K562 (cell line): ENCODE measurements around the gene KPNB1. TPM values are rescaled to one million over a fixed set of nuclear protein-coding genes. Genes with fewer than 3 reads are reported as not detected.

Experiments used
- ATAC-seq: fragments of 200-7000 bp; cut with Tn5 transposase; 3 replicates; pipeline ENCODE4 v1.9.1; 2020; ENCODE audit warnings: moderate library complexity
- BruUV-seq: library from RNA; stranded (reverse); fragments of 400-500 nt; replicated peaks from 2 replicates; lab custom pipeline; 2021; lab: Mats Ljungman, UMichigan
- CTCF ChIA-PET: fragments of 300-600 bp; formaldehyde crosslinking; extraction: SDS; loops from one replicate; lab custom pipeline; 2021; ENCODE audit warnings: low intra/inter-chr PET ratio; lab: Yijun Ruan, JAX
- POLR2A ChIA-PET: fragments of 300-600, 350-650 bp; sonication (Branson Sonifier 250); formaldehyde crosslinking; extraction: SDS; loops from one replicate; lab custom pipeline; 2021; ENCODE audit warnings: antibody characterized with exemption, inconsistent platforms; lab: Yijun Ruan, JAX
- DNase-seq, 4 experiments: peaks; one replicate each; pipeline versions ENCODE4 v3.0.0 to v3.0.0-alpha.2; 2011 to 2018; ENCODE audit warnings: low spot score in 3 of 4, mixed read lengths in 3 of 4; ENCODE audit errors: extremely low read depth in 1 of 4
- FAIRE-seq: peaks from 2 replicates; lab custom pipeline; 2011; peaks lifted over from hg19 to GRCh38; lab: Jason Lieb, UNC
- H2AFZ ChIP-seq: 2 replicates; pipeline ENCODE4 v1.6.0; 2011; ENCODE audit warnings: low read depth, low read length, control low read depth, inconsistent platforms
- H3K27ac ChIP-seq: fragments of 200-600 bp; 3 replicates; pipeline ENCODE4 v1.8.0; 2011; ENCODE audit warnings: low read depth, mild to moderate bottlenecking, control low read depth, inconsistent platforms, low read length, moderate library complexity, mixed read lengths; ENCODE audit errors: extremely low read depth
- H3K27me3 ChIP-seq, 2 experiments: fragments of 300-600 bp in 1 of 2; 2 replicates in 1 of 2; 3 replicates in 1 of 2; pipeline versions ENCODE4 v1.6.0 to v1.8.0; 2011; ENCODE audit warnings: inconsistent platforms in 2 of 2, low read length in 2 of 2, mild to moderate bottlenecking in 1 of 2, mixed read lengths in 1 of 2, moderate library complexity in 1 of 2; ENCODE audit not compliant: control insufficient read depth in 2 of 2, insufficient read depth in 2 of 2
- H3K36me3 ChIP-seq: fragments of 300-600 bp; 3 replicates; pipeline ENCODE4 v1.8.0; 2011; ENCODE audit warnings: mild to moderate bottlenecking, low read length, inconsistent platforms; ENCODE audit not compliant: control insufficient read depth, insufficient read depth
- H3K4me1 ChIP-seq, 2 experiments: fragments of 200-600 bp in 1 of 2; replicated peaks in 1 of 2; 2 replicates in 1 of 2; 3 replicates in 1 of 2; pipeline versions ENCODE4 v1.5.1 to v1.8.0; 2011; ENCODE audit warnings: inconsistent platforms in 2 of 2, low read length in 2 of 2, mild to moderate bottlenecking in 1 of 2, mixed read lengths in 1 of 2, moderate library complexity in 1 of 2; ENCODE audit not compliant: control insufficient read depth in 2 of 2, insufficient read depth in 2 of 2
- H3K4me2 ChIP-seq: 2 replicates; pipeline ENCODE4 v1.6.1; 2011; ENCODE audit warnings: low read length, control low read depth, inconsistent platforms, mixed read lengths; ENCODE audit not compliant: insufficient read depth
- H3K4me3 ChIP-seq: fragments of 200-600 bp; sonication (generic), shearing (Covaris generic); 2 replicates; pipeline ENCODE4 v1.5.1; 2016; ENCODE audit warnings: control low read depth, inconsistent platforms
- H3K79me2 ChIP-seq: fragments of 200-600 bp; 3 replicates; pipeline ENCODE4 v1.8.0; 2011; ENCODE audit warnings: low read length, inconsistent platforms; ENCODE audit not compliant: control insufficient read depth, insufficient read depth
- H3K9ac ChIP-seq, 2 experiments: 2 replicates each; pipeline versions ENCODE4 v1.6.0 to v1.6.1; 2011; ENCODE audit warnings: low read depth in 2 of 2, low read length in 2 of 2, control low read depth in 1 of 2, inconsistent platforms in 1 of 2, mild to moderate bottlenecking in 1 of 2, mixed read lengths in 1 of 2; ENCODE audit not compliant: insufficient read depth in 1 of 2
- H3K9me1 ChIP-seq: one replicate; pipeline ENCODE4 v1.6.0; 2011; ENCODE audit warnings: inconsistent platforms, mild to moderate bottlenecking, low read length, moderate library complexity; ENCODE audit not compliant: control insufficient read depth, insufficient read depth
- H3K9me3 ChIP-seq: replicated peaks from 2 replicates; pipeline ENCODE4 v1.5.1; 2011; ENCODE audit warnings: low read depth, low read length, inconsistent platforms; ENCODE audit not compliant: control insufficient read depth, insufficient read depth
- H4K20me1 ChIP-seq: replicated peaks from 2 replicates; pipeline ENCODE4 v1.6.1; 2011; ENCODE audit warnings: low read length, inconsistent platforms, mixed read lengths; ENCODE audit not compliant: control insufficient read depth, insufficient read depth
- ARID3A ChIP-seq: IDR thresholded peaks from 2 replicates; pipeline ENCODE4 v1.6.1; 2012; ENCODE audit warnings: low read depth, low read length, improper control_type of control experiment, borderline replicate concordance
- BDP1 ChIP-seq: IDR thresholded peaks from 3 replicates; pipeline ENCODE4 v1.6.1; 2011; ENCODE audit not compliant: insufficient read length, insufficient read depth
- E2F1 ChIP-seq: sonication (generic); formaldehyde crosslinking; IDR thresholded peaks from 2 replicates; pipeline ENCODE4 v1.8.1; 2023; ENCODE audit warnings: mild to moderate bottlenecking, missing genetic modification reagents, moderate library complexity
- ETV1 ChIP-seq: fragments of 450-650 bp; conservative IDR thresholded peaks from 2 replicates; pipeline ENCODE4 v1.6.1; 2016; ENCODE audit warnings: missing genetic modification characterization, control low read depth, low read depth, missing compliant biosample characterization
- HMGN3 ChIP-seq: IDR thresholded peaks from 2 replicates; pipeline ENCODE4 v1.6.1; 2011; ENCODE audit warnings: borderline replicate concordance, low read depth, mild to moderate bottlenecking, mixed read lengths, low read length; ENCODE audit not compliant: insufficient read length; ENCODE audit errors: extremely low read depth
- HSF4 ChIP-seq: fragments of 250-450 bp; sonication (Bioruptor Pico); IDR thresholded peaks from 2 replicates; pipeline ENCODE4 v2.1.2; 2022; ENCODE audit warnings: mild to moderate bottlenecking, moderate library complexity, borderline replicate concordance
- NFRKB ChIP-seq: fragments of 450-650 bp; IDR thresholded peaks from 2 replicates; pipeline ENCODE4 v1.6.1; 2016; ENCODE audit warnings: low read depth
- PRMT5 ChIP-seq: sonication (generic); formaldehyde crosslinking; IDR thresholded peaks from 2 replicates; pipeline ENCODE4 v1.5.0; 2020; ENCODE audit warnings: missing genetic modification reagents
- RREB1 ChIP-seq: fragments of 250-450 bp; sonication (Bioruptor Pico); IDR thresholded peaks from 2 replicates; pipeline ENCODE4 v1.4.0; 2020
- SMARCC2 ChIP-seq: fragments of 450-650 bp; IDR thresholded peaks from 2 replicates; pipeline ENCODE4 v1.6.1; 2017; ENCODE audit warnings: antibody characterized with exemption, moderate library complexity, mild to moderate bottlenecking, low read depth
- ZNF133 ChIP-seq: fragments of 250-450 bp; sonication (Bioruptor Pico); IDR thresholded peaks from 2 replicates; pipeline ENCODE4 v1.4.0; 2020; ENCODE audit warnings: mild to moderate bottlenecking
- ZNF740 ChIP-seq, 3 experiments: fragments of 200-800 bp in 1 of 3; sonication (Bioruptor generic) in 1 of 3; sonication (generic) in 1 of 3; formaldehyde crosslinking in 1 of 3; IDR thresholded peaks; 2 replicates each; pipeline versions ENCODE4 v1.6.1 to v1.8.0; 2016 to 2022; ENCODE audit warnings: mild to moderate bottlenecking in 2 of 3, missing compliant biosample characterization in 2 of 3, missing genetic modification characterization in 2 of 3, missing genetic modification reagents in 1 of 3
- ZNF79 ChIP-seq: fragments of 250-450 bp; sonication (Bioruptor Pico); IDR thresholded peaks from 2 replicates; pipeline ENCODE4 v1.4.0; 2020; ENCODE audit warnings: low read depth, mild to moderate bottlenecking, moderate library complexity
- WGBS: fragments of 100-300 bp; shearing (Covaris generic); methylation state at CpG from one replicate; pipeline ENCODE4 v1.1.6; 2016; ENCODE audit warnings: low coverage, mixed read lengths; ENCODE audit not compliant: insufficient coverage; ENCODE audit errors: missing lambda C conversion rate; 5-methylcytosine and 5-hydroxymethylcytosine counted together
- in situ Hi-C: fragments of 300-500 bp; cut with MboI; formaldehyde crosslinking; loops from 4 replicates; pipeline ENCODE4 v1.15.0; 2018; ENCODE audit warnings: inconsistent platforms, mixed read lengths
- intact Hi-C: fragments of 100-400 bp; cut with micrococcal nuclease; formaldehyde crosslinking; loops from 2 replicates; pipeline ENCODE4 v1.14.2; 2022
- polyA plus RNA-seq, 8 experiments: library from polyadenylated mRNA; depleted of rRNA in 4 of 8; stranded (reverse) in 5 of 8; unstranded in 3 of 8; fragments of >200 nt; fragmentation: Nextera tagmentation in 2 of 8; fragmentation: Illumina TruSeq in 1 of 8; extraction: Ambion mirVana in 2 of 8; extraction: Trizol in 1 of 8; gene quantifications; 2 replicates each; pipeline versions ENCODE4 v1.2.1 to v1.2.3, GENCODE V29; 2011 to 2014; ENCODE audit warnings: inconsistent platforms in 1 of 8, missing spikeins in 1 of 8
- total RNA-seq, 7 experiments: library from RNA; depleted of rRNA in 6 of 7; stranded (reverse); fragments of >200 nt in 6 of 7; fragmentation: Illumina TruSeq in 2 of 7; extraction: Trizol in 2 of 7; gene quantifications; 2 replicates each; pipeline versions ENCODE4 v1.2.1 to v1.2.3, GENCODE V29; 2011 to 2021; ENCODE audit warnings: low replicate concordance in 1 of 7

The KPNB1 gene
- total and polyA plus RNA-seq, 9 of the 15 experiments (the other 6 are each of a cell fraction or from before 2014, with no cell fraction given) = 154 to 622 (median 354) TPM

- POLR2A ChIA-PET = interaction anchor here (0.7 kb wide), 3 partner anchors 10 to 58 kb away, joined by 3 to 4 read pairs (median 3); no protein-coding TSS in a partner anchor
- H3K36me3 ChIP-seq = no peaks in the 10 kb centered on the region
- DNase-seq (no peak), ATAC-seq (no peak), FAIRE-seq (no peak)
- 11% methylated on average over 3 of the region's 3 CpGs for WGBS
- no peaks in the 10 kb centered on the region for H3K79me2 ChIP-seq
- H3K9me3 ChIP-seq = no peaks in the 10 kb centered on the region
- peaks cover 13% of the 10 kb centered on the region; the same call in 1 of the 2 replicates for H4K20me1 ChIP-seq
- in situ Hi-C loops (no loop called here), intact Hi-C loops (no loop called here)
- peaks cover 0 to 12% of the 10 kb centered on the region in 2 experiments; a peak in 2 of 5 replicates for H3K4me1 ChIP-seq
- H3K4me2 ChIP-seq = no peak overlapping the region
- H2AFZ ChIP-seq = no peak overlapping the region
- H3K4me3 ChIP-seq = no peak overlapping the region
- H3K27ac ChIP-seq = no peak overlapping the region
- peaks cover 16 to 47% of the 10 kb centered on the region in 2 experiments for H3K27me3 ChIP-seq
- CTCF ChIA-PET = no interaction called here
- no peak overlapping the region for H3K9ac ChIP-seq
- no TSS peak for BruUV-seq
- no peaks in the 10 kb centered on the region for H3K9me1 ChIP-seq
- TF ChIP-seq ZNF133 (CRISPR knock-in tag) = no peak
- TF ChIP-seq HSF4 (CRISPR knock-in tag) = no peak
- TF ChIP-seq HMGN3 = no peak
- no peak for TF ChIP-seq ZNF740 (CRISPR knock-in tag; IDR thresholded peaks at IDR 0.05)
- TF ChIP-seq ZNF740 (tag; IDR thresholded peaks at IDR 0.05) = no peak
- no peak for TF ChIP-seq PRMT5 (CRISPR knock-in tag)
- TF ChIP-seq ZNF79 (CRISPR knock-in tag) = no peak
- no peak for TF ChIP-seq RREB1 (CRISPR knock-in tag)
- TF ChIP-seq ETV1 (tag) = no peak
- TF ChIP-seq ARID3A = no peak
- no peak for TF ChIP-seq E2F1
- no peak for TF ChIP-seq BDP1
- TF ChIP-seq SMARCC2 = no peak
- no peak for TF ChIP-seq NFRKB
Measured at GRCh38 chr17:47735139-47735464, 85.4 kb downstream of the KPNB1 start.
